Pancreas (tissue), 10 donors: ENCODE measurements around the gene EFNA4. TPM values are rescaled to one million over a fixed set of nuclear protein-coding genes. Genes with fewer than 3 reads are reported as not detected.

Experiments used
- ATAC-seq, 4 donors: fragments of 200-7000 bp; cut with Tn5 transposase; one replicate each; pipeline versions ENCODE4 v1.8.0 to v1.9.1; 2020; ENCODE audit warnings: mild to moderate bottlenecking in 4 of 4, moderate library complexity in 4 of 4
- DNase-seq, 6 donors: peaks; one replicate each; pipeline ENCODE4 v3.0.0-alpha.2; 2020
- FAIRE-seq: peaks from 2 replicates; lab custom pipeline; 2012; peaks lifted over from hg19 to GRCh38; lab: Jason Lieb, UNC
- H3K27ac ChIP-seq, 4 donors: fragments of 200-600 bp; sonication (generic); 1 replicate in 3 of 4; 2 replicates in 1 of 4; pipeline versions ENCODE4 v1.5.0 to v1.8.0; 2020
- H3K27me3 ChIP-seq, 4 donors: fragments of 200-600 bp; one replicate each; pipeline ENCODE4 v1.8.0; 2021
- H3K36me3 ChIP-seq, 3 donors: fragments of 200-600 bp; sonication (generic) in 1 of 3; one replicate each; pipeline versions ENCODE4 v1.5.0 to v1.8.0; 2020 to 2021
- H3K4me1 ChIP-seq, 3 donors: fragments of 200-600 bp; one replicate each; pipeline ENCODE4 v1.8.0; 2021
- H3K4me3 ChIP-seq, 4 donors: fragments of 200-600 bp; sonication (generic) in 2 of 4; one replicate each; pipeline versions ENCODE4 v1.5.0 to v1.8.0; 2020 to 2021
- H3K9me3 ChIP-seq, 4 donors: fragments of 200-600 bp; one replicate each; pipeline ENCODE4 v1.8.0; 2021
- CTCF ChIP-seq, 4 donors: fragments of 200-600 bp; sonication (generic) in 3 of 4; IDR thresholded peaks; one replicate each; pipeline versions ENCODE4 v1.5.0 to v1.8.0; 2021; ENCODE audit warnings: antibody characterized with exemption in 4 of 4
- WGBS, 2 donors: extraction: QIAGEN DNeasy Blood & Tissue Kit; methylation state at CpG; one replicate each; pipeline ENCODE4 v1.1.7; 2013; 5-methylcytosine and 5-hydroxymethylcytosine counted together
- intact Hi-C, 3 donors: fragments of 100-400 bp; cut with DNase I; formaldehyde crosslinking; loops; one replicate each; pipeline versions ENCODE4 v1.11.1 to v1.14.2; 2022
- polyA plus RNA-seq, 2 donors: library from polyadenylated mRNA; stranded (reverse); fragments of 200-250 nt; gene quantifications; one replicate each; pipeline ENCODE4 v1.2.3, GENCODE V29; 2013
- total RNA-seq, 6 donors: library from RNA; stranded (reverse); fragmentation: NEBNext Ultra II Directional in 4 of 6; extraction: Animal tissue kit (Norgen Biotek cat#: 25700) in 4 of 6; gene quantifications; one replicate each; pipeline versions ENCODE4 v1.2.1 to v1.2.4, GENCODE V29; 2021 to 2023
- donor health status: healthy with polysubstance abuse.
- donor health status: DM: no; HTN: no; CAD: no; lungs with moderate emphysema.
- donor health status: DM: no; HTN: no; CAD: no.
- donor health status: control.
- donor health status: control.
- donor health status: Bipolar disorder and iron deficiency.
- donor health status: DM: yes; HTN: yes; CAD: no.
- donor health status: DM: no; HTN: no; CAD: no.
- donor health status: DM: no; HTN: no; CAD: no.
- donor health status: DM: yes; HTN: yes; CAD: no.

EFNA4 gene
- total and polyA plus RNA-seq, 8 donors = 2.1 to 6.2 (median 3.8) TPM

GRCh38 chr1:155091071-155092051, 27.8 kb downstream of the EFNA4 start:
- H3K36me3 ChIP-seq = no peaks in the 10 kb centered on the region
- peak; percentile 77 to 86 (median 84) for ATAC-seq
- FAIRE-seq = no peak
- H3K4me3 ChIP-seq = no peak overlapping the region
- H3K9me3 ChIP-seq = no peaks in the 10 kb centered on the region
- WGBS, 2 donors = 14% methylated on average over 29 of the region's 29 CpGs
- no peaks in the 10 kb centered on the region for H3K27me3 ChIP-seq
- peaks cover 0 to 4% (median 0%) of the 10 kb centered on the region in 3 donors for H3K4me1 ChIP-seq
- intact Hi-C loops = loop anchor here in 2 of 3 donors (2.0 to 5.0 kb wide), 2 partner anchors 75 to 76 kb away; no protein-coding TSS in a partner anchor
- peak; percentile 94 to 99 (median 96) for TF ChIP-seq CTCF (IDR thresholded peaks at IDR 0.05)
- H3K27ac ChIP-seq = no peak overlapping the region
- DNase-seq = peak in 5 of 6 donors; percentile 58 to 94 (median 84)

- no peak overlapping the region for H3K27ac ChIP-seq
- no peaks in the 10 kb centered on the region for H3K9me3 ChIP-seq
- intact Hi-C loops = loop anchor here in 1 of 3 donors (5.0 kb wide), 1 partner anchor 75 kb away; no protein-coding TSS in a partner anchor
- no peak overlapping the region for H3K4me3 ChIP-seq
- no peak for ATAC-seq
- peak in 1 of 6 donors; percentile 45 for DNase-seq
- peaks cover 0 to 4% (median 0%) of the 10 kb centered on the region in 3 donors for H3K4me1 ChIP-seq
- WGBS, 2 donors = 54 to 74% methylated on average over 6 of the region's 6 CpGs
- no peaks in the 10 kb centered on the region for H3K36me3 ChIP-seq
- H3K27me3 ChIP-seq = no peaks in the 10 kb centered on the region
- FAIRE-seq = no peak
- no peak for TF ChIP-seq CTCF (IDR thresholded peaks at IDR 0.05)
Measured at GRCh38 chr1:155092131-155092530, 28.6 kb downstream of the EFNA4 start.

GRCh38 chr1:155092641-155093040, 29.1 kb downstream of the EFNA4 start:
- ATAC-seq = no peak
- Histone ChIP-seq H3K36me3 (no peaks in the 10 kb centered on the region), H3K27me3 (no peaks in the 10 kb centered on the region), H3K4me3 (no peak overlapping the region), H3K27ac (no peak overlapping the region), H3K4me1 (peaks cover 0 to 4% (median 0%) of the 10 kb centered on the region in 3 donors), H3K9me3 (no peaks in the 10 kb centered on the region)
- intact Hi-C loops = loop anchor here in 1 of 3 donors (5.0 kb wide), 1 partner anchor 75 kb away; no protein-coding TSS in a partner anchor
- 69 to 81% methylated on average over 12 of the region's 12 CpGs for WGBS, 2 donors
- DNase-seq = peak in 1 of 6 donors; percentile 40
- no peak for FAIRE-seq
- no peak for TF ChIP-seq CTCF (IDR thresholded peaks at IDR 0.05)

- peak in 3 of 4 donors; percentile 14 to 23 (median 15) for TF ChIP-seq CTCF (IDR thresholded peaks at IDR 0.05)
- intact Hi-C loops = loop anchor here in 1 of 3 donors (5.0 kb wide), 1 partner anchor 73 kb away; no protein-coding TSS in a partner anchor
- H3K4me1 ChIP-seq = peaks cover 0 to 4% (median 0%) of the 10 kb centered on the region in 3 donors
- WGBS, 2 donors = 30 to 37% methylated on average over 13 of the region's 13 CpGs
- DNase-seq (peak in 3 of 6 donors; percentile 29 to 46 (median 41)), ATAC-seq (peak; percentile 25 to 68 (median 60)), FAIRE-seq (no peak)
- H3K9me3 ChIP-seq = no peaks in the 10 kb centered on the region
- no peaks in the 10 kb centered on the region for H3K27me3 ChIP-seq
- no peak overlapping the region for H3K27ac ChIP-seq
- no peaks in the 10 kb centered on the region for H3K36me3 ChIP-seq
- H3K4me3 ChIP-seq = no peak overlapping the region
Measured at GRCh38 chr1:155093911-155094621, 30.5 kb downstream of the EFNA4 start.
